C4-2B (cell line): Measurements from ENCODE around the gene MLKL.

Experiments used
- ZFX ChIP-seq: fragments of 450-650 bp; IDR thresholded peaks from 2 replicates; pipeline ENCODE4 v1.6.1; 2017
- TF ChIP-seq, protein P1 (sequence below): fragments of 450-650 bp; conservative IDR thresholded peaks from 2 replicates; pipeline ENCODE4 v1.5.1; 2017; ENCODE audit warnings: mild to moderate bottlenecking

DNA sequence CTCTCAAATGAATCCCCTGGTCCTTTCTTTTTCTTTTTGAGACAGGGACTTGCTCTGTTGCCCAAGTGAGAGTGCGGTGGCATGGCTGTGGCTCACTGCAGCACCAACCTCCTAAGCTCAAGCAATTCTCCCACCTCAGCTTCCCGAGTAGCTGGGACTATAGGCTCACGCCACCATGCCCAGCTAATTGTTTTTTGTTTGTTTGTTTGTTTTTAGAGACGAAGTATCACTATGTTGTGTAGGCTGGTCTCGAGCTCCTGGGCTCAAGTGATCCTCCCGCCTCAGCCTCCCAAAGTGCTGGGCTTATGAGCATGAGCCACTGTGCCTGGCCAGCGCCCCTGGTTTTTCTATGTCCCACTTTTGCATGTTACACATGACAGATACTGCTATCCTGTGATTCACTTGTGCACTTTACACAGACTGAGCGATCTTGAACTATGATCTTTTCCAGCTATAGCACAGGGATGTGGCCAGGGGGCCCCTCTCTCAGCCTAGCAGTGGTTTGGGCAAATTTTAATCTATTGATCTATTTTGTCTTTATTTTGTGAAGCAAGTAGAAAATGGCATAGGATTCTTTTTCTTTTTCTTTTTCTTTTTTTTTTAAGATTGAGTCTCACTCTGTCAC, 31.3 kb upstream of the MLKL start:
- TF ChIP-seq, protein P1, sequence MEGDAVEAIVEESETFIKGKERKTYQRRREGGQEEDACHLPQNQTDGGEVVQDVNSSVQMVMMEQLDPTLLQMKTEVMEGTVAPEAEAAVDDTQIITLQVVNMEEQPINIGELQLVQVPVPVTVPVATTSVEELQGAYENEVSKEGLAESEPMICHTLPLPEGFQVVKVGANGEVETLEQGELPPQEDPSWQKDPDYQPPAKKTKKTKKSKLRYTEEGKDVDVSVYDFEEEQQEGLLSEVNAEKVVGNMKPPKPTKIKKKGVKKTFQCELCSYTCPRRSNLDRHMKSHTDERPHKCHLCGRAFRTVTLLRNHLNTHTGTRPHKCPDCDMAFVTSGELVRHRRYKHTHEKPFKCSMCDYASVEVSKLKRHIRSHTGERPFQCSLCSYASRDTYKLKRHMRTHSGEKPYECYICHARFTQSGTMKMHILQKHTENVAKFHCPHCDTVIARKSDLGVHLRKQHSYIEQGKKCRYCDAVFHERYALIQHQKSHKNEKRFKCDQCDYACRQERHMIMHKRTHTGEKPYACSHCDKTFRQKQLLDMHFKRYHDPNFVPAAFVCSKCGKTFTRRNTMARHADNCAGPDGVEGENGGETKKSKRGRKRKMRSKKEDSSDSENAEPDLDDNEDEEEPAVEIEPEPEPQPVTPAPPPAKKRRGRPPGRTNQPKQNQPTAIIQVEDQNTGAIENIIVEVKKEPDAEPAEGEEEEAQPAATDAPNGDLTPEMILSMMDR: no peak
- TF ChIP-seq ZFX: no peak
